Left cardiac atrium (tissue), 4 donors: Measurements from ENCODE around the gene GABPA. TPM values are rescaled to one million over a fixed set of nuclear protein-coding genes. Genes with fewer than 3 reads are reported as not detected.

Source experiments
- ATAC-seq, 2 donors: fragments of 200-7000 bp; cut with Tn5 transposase; one replicate each; pipeline ENCODE4 v1.9.1; 2020; ENCODE audit warnings: mild to moderate bottlenecking in 2 of 2, moderate library complexity in 2 of 2
- DNase-seq: peaks from one replicate; pipeline ENCODE4 v3.0.0-alpha.2; 2020
- intact Hi-C, 2 donors: fragments of 100-400 bp; cut with DNase I; formaldehyde crosslinking; loops; one replicate each; pipeline versions ENCODE4 v1.14.1 to v1.15.1; 2022 to 2023
- total RNA-seq, 2 donors: library from RNA; stranded (reverse); fragmentation: NEBNext Ultra II Directional; extraction: Animal tissue kit (Norgen Biotek cat#: 25700); gene quantifications; one replicate each; pipeline ENCODE4 v1.2.1, GENCODE V29; 2021
- donor health status: DM: no; HTN: yes; CAD: no.
- donor health status: DM: no; HTN: yes; CAD: no; lungs with severe emphysema.
- donor health status: DM: yes; HTN: yes; CAD: no.
- donor health status: Dilated cardiomyopathy.

Gene GABPA
- total RNA-seq, 2 donors from 2014 or later, result 16.8 to 18.3 TPM

DNA sequence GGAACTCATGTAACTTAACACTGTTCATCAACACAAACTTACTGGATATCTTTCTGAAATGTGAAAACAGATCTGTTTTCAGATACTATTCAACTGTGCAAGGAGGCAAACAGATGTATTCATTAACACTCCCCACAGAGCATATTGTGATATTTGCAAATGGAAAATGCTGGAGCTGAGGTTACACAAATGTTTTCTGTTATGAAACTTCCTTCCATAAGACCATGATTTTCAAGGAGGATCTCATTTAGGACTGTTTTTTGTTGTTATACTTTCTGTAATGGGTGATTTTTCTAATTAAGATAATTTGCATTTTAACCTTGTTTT lies 56.1 kb downstream of the GABPA start:
- intact Hi-C loops, result loop anchor here in 1 of 2 donors (10.0 kb wide), 1 partner anchor 924 kb away; no protein-coding TSS in a partner anchor

DNA sequence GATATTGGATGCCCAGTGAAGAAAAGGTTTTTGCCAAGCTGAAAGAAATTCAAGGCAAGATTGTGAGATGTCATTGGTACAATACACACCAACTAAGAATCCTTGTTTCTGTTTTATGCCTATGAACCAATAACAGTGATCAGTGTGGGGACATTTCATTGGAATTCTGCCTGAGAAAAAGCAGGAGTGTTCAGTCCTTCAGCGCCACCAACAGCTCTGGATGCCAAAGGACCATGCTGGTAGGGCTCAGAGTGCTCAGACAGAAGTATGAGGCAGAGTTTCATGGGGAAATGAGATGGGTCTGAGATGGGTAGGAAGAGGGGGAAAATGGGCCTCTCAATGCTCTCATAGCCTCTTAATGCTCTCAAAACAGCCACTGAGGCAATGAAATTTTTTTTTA lies 56.5 kb downstream of the GABPA start:
- DNase-seq (no peak), ATAC-seq (no peak)
- intact Hi-C loops, result loop anchor here in 1 of 2 donors (10.0 kb wide), 1 partner anchor 923 kb away; no protein-coding TSS in a partner anchor

More for the DNA sequence above, 56.1 kb downstream of the GABPA start:
- DNase-seq (no peak), ATAC-seq (no peak)

DNA sequence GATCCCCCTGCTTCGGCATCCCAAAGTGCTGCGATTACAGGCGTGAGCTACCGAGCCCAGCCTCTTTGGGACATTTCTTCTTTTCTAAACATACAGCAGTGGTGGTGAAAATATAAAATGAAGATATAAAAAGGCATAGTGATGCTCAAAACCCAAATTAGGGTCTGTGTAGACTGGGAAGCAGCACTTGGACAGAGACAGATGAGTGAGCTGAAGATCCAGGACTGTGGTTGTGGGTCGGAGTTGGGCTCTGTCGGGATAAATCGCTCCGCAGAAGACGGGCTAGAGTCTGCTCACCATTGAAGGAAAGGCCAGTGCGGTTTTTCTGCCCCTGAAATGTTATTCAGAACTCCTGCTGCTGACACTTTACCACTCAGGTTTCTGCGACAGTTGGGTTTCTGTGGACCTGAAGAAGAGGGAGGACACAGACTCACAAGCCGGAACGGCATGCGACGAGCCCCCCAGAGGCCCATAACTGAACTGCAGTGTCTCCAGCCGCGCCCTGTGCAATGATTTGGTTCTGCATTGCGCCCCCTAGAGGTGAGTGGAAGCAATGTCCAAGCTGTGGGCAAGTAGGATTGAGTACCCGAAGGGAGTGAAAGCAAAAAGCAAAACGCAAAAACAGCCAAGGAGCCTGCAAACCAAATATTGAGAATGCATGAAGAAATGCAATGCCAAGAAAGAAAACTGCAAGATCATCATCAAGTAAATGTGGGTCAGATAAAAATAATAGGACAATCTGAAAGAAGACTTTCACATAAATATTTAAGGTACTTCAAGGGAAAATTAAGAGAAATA lies 66.6 kb downstream of the GABPA start:
- peak; percentile 94 to 98 for ATAC-seq

DNA sequence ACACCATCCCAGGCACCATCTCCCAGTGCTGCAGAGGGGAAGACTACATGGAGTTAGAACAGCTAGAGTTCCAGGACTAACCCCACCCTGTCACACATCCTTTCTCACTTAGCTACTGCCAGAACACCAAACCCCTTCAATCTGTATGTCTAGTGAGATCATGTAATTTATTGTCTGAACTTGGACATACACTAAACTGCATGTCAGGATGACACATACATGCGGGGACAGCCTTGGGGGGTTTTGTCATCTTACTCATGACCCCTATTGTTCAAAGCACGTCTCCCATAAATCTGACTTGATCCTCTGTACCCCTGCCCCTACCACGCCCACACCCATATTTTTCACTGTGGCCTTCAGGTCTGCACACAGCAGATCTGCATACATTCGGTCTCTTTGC lies 71.3 kb downstream of the GABPA start:
- no peak for ATAC-seq
- intact Hi-C loops, result no loop called here
- DNase-seq, result no peak

More for the DNA sequence above, 66.6 kb downstream of the GABPA start:
- DNase-seq, result peak; percentile 86
- intact Hi-C loops, result loop anchor here in 1 of 2 donors (5.0 kb wide), 1 partner anchor 194 kb away; the partner anchor contains the start of gene MRPL39

DNA sequence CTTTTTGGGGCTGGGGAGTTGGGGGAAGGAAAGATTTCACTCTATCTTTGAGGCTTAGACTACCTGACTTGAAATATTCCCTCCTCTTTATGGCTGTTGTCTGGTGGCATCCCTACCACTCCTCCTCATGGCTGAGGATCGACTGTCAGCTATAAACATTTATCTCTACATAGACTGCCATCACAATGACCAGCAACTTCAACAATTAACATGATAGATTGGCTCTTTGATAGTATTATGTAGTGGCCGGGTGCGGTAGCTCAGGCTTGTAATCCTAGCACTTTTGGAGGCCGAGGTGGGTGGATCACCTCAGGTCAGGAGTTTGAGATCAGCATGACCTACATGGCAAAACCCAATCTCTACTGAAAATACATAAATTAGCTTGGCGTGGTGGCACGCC lies 72.4 kb downstream of the GABPA start:
- DNase-seq, result no peak
- ATAC-seq, result no peak
- intact Hi-C loops, result no loop called here

DNA sequence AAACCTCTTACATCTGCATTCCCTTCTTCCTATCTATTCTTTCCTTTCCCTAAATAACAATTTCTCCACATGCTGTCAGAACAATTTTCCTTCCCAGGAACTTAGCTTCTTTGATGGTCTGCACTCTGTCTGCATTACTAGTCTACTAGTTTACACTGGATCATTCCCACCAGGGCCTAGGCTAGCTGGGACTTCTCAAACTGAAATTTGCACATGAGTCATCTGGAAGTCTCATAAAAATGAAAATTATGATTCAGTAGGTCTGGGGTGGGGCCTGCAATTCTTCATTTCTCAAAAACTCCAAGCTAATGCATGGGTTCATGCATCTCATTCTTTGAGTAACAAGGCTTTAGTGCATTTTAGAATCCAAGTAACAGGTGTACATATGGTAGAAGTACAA lies 74.2 kb downstream of the GABPA start:
- intact Hi-C loops, result no loop called here
- ATAC-seq (peak in 1 of 2 donors; percentile 76), DNase-seq (no peak)

DNA sequence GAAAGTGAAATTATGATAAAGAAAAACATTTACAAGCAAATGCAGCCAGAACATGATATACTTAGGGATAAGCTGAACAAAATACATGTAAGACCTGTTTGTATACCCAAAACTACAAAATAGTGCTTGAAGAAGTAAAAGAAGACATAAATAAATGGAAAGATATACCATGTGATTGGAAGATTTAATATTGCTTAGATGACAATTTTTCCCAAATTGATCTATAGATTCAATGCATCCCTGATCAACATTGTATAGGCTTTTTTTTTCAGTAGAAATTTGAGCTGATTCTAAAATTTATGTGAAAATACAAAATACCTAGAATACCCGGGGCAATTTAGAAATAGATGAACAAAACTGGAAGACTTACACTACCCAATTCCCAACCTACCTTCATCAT lies 76.4 kb downstream of the GABPA start:
- intact Hi-C loops, result no loop called here
- ATAC-seq, result no peak

DNA sequence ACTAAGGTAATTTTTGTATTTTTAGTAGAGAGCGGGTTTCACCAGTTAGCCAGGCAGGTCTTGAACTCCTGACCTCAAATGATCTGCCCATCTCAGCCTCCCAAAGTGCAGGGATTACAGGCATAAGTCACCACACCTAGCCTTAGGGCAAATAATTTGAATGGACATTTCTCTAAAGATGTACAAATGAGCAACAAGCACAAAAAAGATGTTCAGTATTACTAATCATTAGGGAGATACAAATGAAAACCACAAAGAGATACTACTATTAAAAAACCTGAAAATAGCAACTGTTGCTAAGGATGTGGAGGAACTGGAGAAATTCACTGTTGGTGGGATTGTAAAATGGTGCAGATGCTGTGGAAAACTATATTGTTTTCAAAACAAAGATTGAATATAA lies 79.1 kb downstream of the GABPA start:
- intact Hi-C loops, result no loop called here
- ATAC-seq (no peak), DNase-seq (no peak)

More for the DNA sequence above, 76.4 kb downstream of the GABPA start:
- DNase-seq, result no peak

DNA sequence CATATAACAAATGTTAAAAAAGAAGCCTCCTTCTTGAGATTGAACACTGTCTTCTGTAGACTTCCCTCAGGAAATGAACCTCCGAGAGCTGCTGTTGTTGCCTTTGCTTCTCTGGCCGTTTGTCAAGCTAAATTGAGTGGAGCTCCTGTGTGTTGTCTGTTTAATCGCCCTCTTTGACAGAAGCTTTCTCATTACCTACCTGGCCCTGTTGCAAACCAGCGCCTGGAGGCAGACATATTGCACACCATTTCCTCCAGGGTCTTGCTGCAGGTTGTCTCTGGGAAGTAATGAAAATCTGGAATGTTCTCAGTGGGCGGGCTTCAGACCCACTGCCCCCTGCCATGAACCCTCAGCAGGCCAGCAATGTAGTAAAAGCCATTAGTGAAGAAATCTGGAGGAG lies 83.3 kb downstream of the GABPA start:
- DNase-seq (no peak), ATAC-seq (no peak)
- intact Hi-C loops, result no loop called here

DNA sequence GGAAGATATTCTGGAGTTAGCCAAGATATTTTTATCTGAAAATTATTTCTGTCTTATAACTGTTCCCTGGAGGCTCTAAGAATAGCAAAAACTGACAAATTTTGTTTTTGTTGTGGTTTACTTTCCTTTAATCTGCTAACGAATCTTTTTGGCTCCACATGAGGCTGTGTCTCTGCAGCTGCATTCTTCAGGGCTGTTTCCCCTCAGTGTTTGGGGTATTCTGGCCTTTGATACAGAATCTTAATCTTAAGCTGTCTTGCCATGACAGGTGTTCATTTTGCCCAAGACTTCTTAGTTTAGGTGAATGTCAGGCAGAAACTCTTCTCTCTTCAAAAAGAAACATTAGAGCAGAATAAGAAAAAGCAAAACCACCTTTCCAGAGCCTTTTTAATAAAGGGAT lies 83.8 kb downstream of the GABPA start:
- ATAC-seq (no peak), DNase-seq (no peak)
- intact Hi-C loops, result no loop called here

Other genes starting within 250 kb of the GABPA start
- gene MRPL39, start 127.5 kb upstream of the GABPA start, total RNA-seq, result 10 to 100 TPM; 37.8 to 39.9 TPM
- gene JAM2, start 95.7 kb upstream of the GABPA start, total RNA-seq, result 10 to 100 TPM; 35.9 to 41.8 TPM
- gene ATP5PF, start 68 bp upstream of the GABPA start, total RNA-seq, result 100 to 1,000 TPM; 570 to 588 TPM